H1 (cell line): ENCODE measurements around the gene IRF8. TPM values are rescaled to one million over a fixed set of nuclear protein-coding genes. Genes with fewer than 3 reads are reported as not detected.

Experiments
- CTCF ChIA-PET: fragments of 300-600 bp; sonication (Branson Sonifier 250); formaldehyde crosslinking; loops from one replicate; lab custom pipeline; 2021; ENCODE audit not compliant: partially characterized antibody; lab: Charles Lee
- POLR2A ChIA-PET: fragments of 300-600 bp; sonication (Branson Sonifier 250); formaldehyde crosslinking; loops from one replicate; lab custom pipeline; 2021; ENCODE audit warnings: inconsistent platforms; ENCODE audit not compliant: partially characterized antibody; lab: Charles Lee
- DNase-seq, 2 experiments: peaks; one replicate each; pipeline versions ENCODE4 v3.0.0 to v3.0.0-alpha.2; 2010 to 2022; ENCODE audit warnings: low spot score in 2 of 2, low read depth in 1 of 2, mixed read lengths in 1 of 2
- FAIRE-seq: peaks from 2 replicates; lab custom pipeline; 2011; peaks lifted over from hg19 to GRCh38; lab: Jason Lieb, UNC
- H2AFZ ChIP-seq: 2 replicates; pipeline ENCODE4 v1.8.1; 2012; ENCODE audit warnings: low read length, inconsistent platforms
- H2AK5ac ChIP-seq: 2 replicates; pipeline ENCODE4 v1.6.1; 2013; ENCODE audit warnings: low read depth, low read length
- H2BK120ac ChIP-seq: replicated peaks from 2 replicates; pipeline ENCODE3; 2013; ENCODE audit warnings: low read depth, low read length, inconsistent platforms
- H2BK12ac ChIP-seq: 2 replicates; pipeline ENCODE4 v1.6.1; 2013; ENCODE audit warnings: low read depth, low read length
- H2BK15ac ChIP-seq: 2 replicates; pipeline ENCODE4 v1.6.1; 2013; ENCODE audit warnings: low read length
- H2BK20ac ChIP-seq: 2 replicates; pipeline ENCODE4 v1.6.1; 2013; ENCODE audit warnings: low read length
- H2BK5ac ChIP-seq: 2 replicates; pipeline ENCODE4 v1.6.1; 2013; ENCODE audit warnings: low read depth, low read length
- H3K14ac ChIP-seq: 2 replicates; pipeline ENCODE4 v1.6.1; 2013; ENCODE audit warnings: inconsistent platforms; ENCODE audit not compliant: insufficient read length
- H3K18ac ChIP-seq: 2 replicates; pipeline ENCODE4 v1.6.1; 2013; ENCODE audit warnings: low read length; ENCODE audit errors: extremely low read depth
- H3K23ac ChIP-seq: 2 replicates; pipeline ENCODE4 v1.6.1; 2013; ENCODE audit warnings: inconsistent platforms; ENCODE audit not compliant: insufficient read length
- H3K23me2 ChIP-seq: 2 replicates; pipeline ENCODE4 v1.6.1; 2013; ENCODE audit warnings: low read depth, low read length
- H3K27ac ChIP-seq: 2 replicates; pipeline ENCODE4 v1.6.1; 2011; ENCODE audit warnings: low read depth, low read length, inconsistent platforms
- H3K27me3 ChIP-seq, 4 experiments: replicated peaks in 1 of 4; 1 replicate in 1 of 4; 2 replicates in 3 of 4; pipeline versions ENCODE4 v1.6.1 to v1.8.1; 2011 to 2013; ENCODE audit warnings: low read length in 3 of 4, mild to moderate bottlenecking in 3 of 4, inconsistent platforms in 2 of 4, mixed read lengths in 2 of 4, moderate library complexity in 1 of 4; ENCODE audit not compliant: control insufficient read depth in 3 of 4, insufficient read depth in 3 of 4; ENCODE audit errors: extremely low read depth in 1 of 4
- H3K36me3 ChIP-seq, 4 experiments: 2 replicates each; pipeline versions ENCODE4 v1.6.1 to v1.8.1; 2011 to 2013; ENCODE audit warnings: mild to moderate bottlenecking in 4 of 4, low read length in 3 of 4, moderate library complexity in 2 of 4, control low read depth in 1 of 4, inconsistent platforms in 1 of 4; ENCODE audit not compliant: insufficient read depth in 4 of 4, control insufficient read depth in 2 of 4
- H3K4ac ChIP-seq: replicated peaks from 2 replicates; pipeline ENCODE3; 2013; ENCODE audit warnings: low read length, low read depth, mixed read lengths, inconsistent platforms; ENCODE audit not compliant: insufficient read length
- H3K4me1 ChIP-seq, 4 experiments: replicated peaks in 1 of 4; 1 replicate in 1 of 4; 2 replicates in 3 of 4; pipeline versions ENCODE4 v1.6.1 to v1.8.1; 2011 to 2013; ENCODE audit warnings: low read length in 3 of 4, inconsistent platforms in 2 of 4, mixed read lengths in 1 of 4; ENCODE audit not compliant: insufficient read depth in 4 of 4, control insufficient read depth in 3 of 4
- H3K4me2 ChIP-seq, 2 experiments: 2 replicates each; pipeline versions ENCODE4 v1.6.1 to v1.8.1; 2011 to 2013; ENCODE audit warnings: low read depth in 2 of 2, low read length in 2 of 2, control low read depth in 1 of 2, inconsistent platforms in 1 of 2, mild to moderate bottlenecking in 1 of 2; ENCODE audit not compliant: insufficient read depth in 1 of 2
- H3K4me3 ChIP-seq, 4 experiments: fragments of 200-600, 300-600 bp in 1 of 4; sonication (generic), shearing (Covaris generic), sonication (Bioruptor Twin) in 1 of 4; 2 replicates each; pipeline versions ENCODE4 v1.5.1 to v1.8.1; 2011 to 2016; ENCODE audit warnings: low read length in 4 of 4, low read depth in 3 of 4, control low read depth in 2 of 4, inconsistent platforms in 2 of 4, mild to moderate bottlenecking in 2 of 4, mixed read lengths in 1 of 4, moderate library complexity in 1 of 4; ENCODE audit not compliant: insufficient read depth in 2 of 4; ENCODE audit errors: extremely low read depth in 1 of 4
- H3K56ac ChIP-seq: replicated peaks from 2 replicates; pipeline ENCODE3; 2013; ENCODE audit warnings: low read depth, mild to moderate bottlenecking, mixed read lengths, low read length, inconsistent platforms; ENCODE audit not compliant: insufficient read length
- H3K79me1 ChIP-seq: 2 replicates; pipeline ENCODE4 v1.6.1; 2013; ENCODE audit warnings: low read depth, low read length, control low read depth
- H3K79me2 ChIP-seq, 2 experiments: 2 replicates each; pipeline versions ENCODE4 v1.6.1 to v1.8.1; 2012 to 2013; ENCODE audit warnings: low read length in 2 of 2, mild to moderate bottlenecking in 2 of 2, inconsistent platforms in 1 of 2; ENCODE audit not compliant: insufficient read depth in 2 of 2, control insufficient read depth in 1 of 2
- H3K9ac ChIP-seq, 4 experiments: replicated peaks in 1 of 4; 1 replicate in 1 of 4; 2 replicates in 3 of 4; pipeline versions ENCODE4 v1.6.1 to v1.8.1; 2011 to 2013; ENCODE audit warnings: low read depth in 3 of 4, low read length in 3 of 4, control low read depth in 2 of 4, mild to moderate bottlenecking in 2 of 4, moderate library complexity in 2 of 4, inconsistent platforms in 1 of 4; ENCODE audit errors: extremely low read depth in 1 of 4
- H3K9me3 ChIP-seq, 2 experiments: 2 replicates each; pipeline versions ENCODE4 v1.6.1 to v1.8.1; 2012 to 2013; ENCODE audit warnings: mild to moderate bottlenecking in 2 of 2, moderate library complexity in 2 of 2, control low read depth in 1 of 2, inconsistent platforms in 1 of 2, low read depth in 1 of 2, low read length in 1 of 2, mixed read lengths in 1 of 2; ENCODE audit not compliant: insufficient read depth in 2 of 2
- H4K20me1 ChIP-seq, 2 experiments: replicated peaks in 1 of 2; 2 replicates each; pipeline versions ENCODE3 to v1.8.1; 2011 to 2013; ENCODE audit warnings: inconsistent platforms in 2 of 2, low read length in 2 of 2, mild to moderate bottlenecking in 1 of 2; ENCODE audit not compliant: insufficient read depth in 2 of 2, control insufficient read depth in 1 of 2
- H4K5ac ChIP-seq: 2 replicates; pipeline ENCODE4 v1.6.1; 2013; ENCODE audit warnings: low read length, low read depth, mixed read lengths, inconsistent platforms; ENCODE audit not compliant: insufficient read length
- H4K8ac ChIP-seq: 2 replicates; pipeline ENCODE4 v1.8.0; 2013; ENCODE audit warnings: mild to moderate bottlenecking, moderate library complexity, low read length, inconsistent platforms; ENCODE audit not compliant: insufficient read depth; ENCODE audit errors: extremely low read depth
- H4K91ac ChIP-seq: replicated peaks from 2 replicates; pipeline ENCODE3; 2013; ENCODE audit warnings: low read length, mixed read lengths, inconsistent platforms; ENCODE audit not compliant: insufficient read length
- CBX5 ChIP-seq: fragments of 300-800, 300-1000 bp; sonication (generic); IDR thresholded peaks from 2 replicates; pipeline ENCODE4 v1.7.1; 2016; ENCODE audit warnings: antibody characterized with exemption, low read length, low read depth
- CHD1 ChIP-seq: IDR thresholded peaks from 2 replicates; pipeline ENCODE4 v1.6.1; 2012; ENCODE audit warnings: low read depth, low read length, improper control_type of control experiment
- EP300 ChIP-seq, 2 experiments: IDR thresholded peaks; 1 replicate in 1 of 2; 2 replicates in 1 of 2; pipeline ENCODE4 v1.6.1; 2011 to 2012; ENCODE audit warnings: low read depth in 2 of 2, low read length in 2 of 2, mild to moderate bottlenecking in 2 of 2, borderline replicate concordance in 1 of 2, inconsistent platforms in 1 of 2, moderate library complexity in 1 of 2
- POU5F1 ChIP-seq: IDR thresholded peaks from 2 replicates; pipeline ENCODE4 v1.6.1; 2011; ENCODE audit warnings: low read depth, mild to moderate bottlenecking, low read length, moderate library complexity
- WGBS, 2 experiments: shearing (Covaris generic) in 1 of 2; methylation state at CpG; one replicate each; pipeline versions ENCODE4 v1.1.6 to v1.1.7; 2013 to 2015; ENCODE audit warnings: low lambda C conversion rate in 2 of 2, mixed read lengths in 2 of 2, inconsistent platforms in 1 of 2, low coverage in 1 of 2, missing lambda C conversion rate in 1 of 2; ENCODE audit not compliant: insufficient replicate concordance in 2 of 2, insufficient coverage in 1 of 2, insufficient read length in 1 of 2; ENCODE audit errors: extremely low coverage in 1 of 2, missing lambda C conversion rate in 1 of 2; 5-methylcytosine and 5-hydroxymethylcytosine counted together
- polyA plus RNA-seq, 7 experiments: library from polyadenylated mRNA; depleted of rRNA in 3 of 7; stranded (reverse) in 5 of 7; unstranded in 2 of 7; fragments of >200 nt in 5 of 7; fragments of 200-250 nt in 2 of 7; gene quantifications; 1 replicate in 5 of 7; 2 replicates in 1 of 7; 4 replicates in 1 of 7; pipeline versions ENCODE4 v1.2.1 to v1.2.3, GENCODE V29; 2011 to 2013; ENCODE audit warnings: missing spikeins in 2 of 7, mixed read lengths in 2 of 7
- total RNA-seq: library from RNA; stranded (reverse); fragmentation: NEBNext Ultra II Directional; extraction: Animal tissue kit (Norgen Biotek cat#: 25700); gene quantifications from 2 replicates; pipeline ENCODE4 v1.2.1, GENCODE V29; 2021

The IRF8 gene
- total and polyA plus RNA-seq, 2 of the 8 experiments (the other 6 are each of a cell fraction or from before 2014, with no cell fraction given) = 0.35 to 2.0 TPM

DNA sequence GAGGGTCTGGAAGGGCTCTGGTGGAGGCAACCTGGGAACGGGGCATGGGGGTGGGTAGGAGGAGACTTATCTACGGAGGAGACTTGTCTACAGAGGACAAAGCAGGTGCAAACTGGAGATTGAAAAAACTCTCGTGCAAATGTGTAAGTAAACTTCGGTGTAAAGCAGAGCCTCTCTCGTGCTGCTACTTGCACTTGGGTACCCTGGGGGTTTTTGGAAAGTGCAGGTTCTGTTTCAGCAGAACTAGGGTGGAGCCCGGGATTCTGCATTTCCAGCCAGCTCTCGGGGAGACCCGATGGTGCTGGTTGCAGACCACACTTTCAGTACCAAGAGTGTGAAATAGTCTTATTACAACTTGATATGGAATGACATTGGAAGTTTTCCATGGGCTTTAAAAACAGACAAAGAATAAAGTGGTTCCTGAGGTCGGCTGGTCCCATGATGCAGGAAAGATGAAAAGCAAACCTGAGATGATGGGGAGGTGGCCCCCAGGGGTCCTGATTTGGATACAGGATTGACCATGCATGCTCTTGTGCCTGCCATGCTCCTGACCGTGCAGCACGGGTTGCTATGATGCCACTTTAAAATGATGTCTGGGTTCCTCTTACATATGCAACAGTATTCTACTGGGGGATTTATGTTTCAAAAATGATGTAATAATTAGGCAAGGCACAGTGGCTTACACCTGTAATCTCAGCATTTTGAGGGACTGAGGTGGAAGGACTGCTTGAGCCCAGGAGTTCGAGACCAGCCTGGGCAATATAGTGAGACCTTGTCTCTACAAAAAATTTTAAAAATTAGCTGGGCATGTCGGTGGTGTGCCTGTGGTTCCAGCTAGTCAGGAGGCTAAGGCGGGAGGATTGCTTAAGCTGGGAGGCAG lies 69.3 kb downstream of the IRF8 start:
- Histone ChIP-seq H3K9me3 (peaks cover 3% of the 10 kb centered on the region in 2 experiments; a peak in 3 of 4 replicates), H3K4ac (no peak overlapping the region), H3K27me3 (no peaks in the 10 kb centered on the region), H4K5ac (no peak overlapping the region), H2AK5ac (no peak overlapping the region), H2BK20ac (no peak overlapping the region), H3K27ac (no peak overlapping the region), H3K23ac (no peak overlapping the region), H3K79me1 (no peaks in the 10 kb centered on the region), H3K79me2 (no peaks in the 10 kb centered on the region), H2BK15ac (no peak overlapping the region), H4K8ac (no peak overlapping the region), H3K23me2 (no peaks in the 10 kb centered on the region), H4K20me1 (no peaks in the 10 kb centered on the region), H2BK120ac (no peak overlapping the region), H2BK5ac (no peak overlapping the region), H2AFZ (no peak overlapping the region), H3K56ac (no peak overlapping the region), H2BK12ac (no peak overlapping the region), H3K4me2 (no peak overlapping the region), H3K18ac (no peak overlapping the region), H3K14ac (no peak overlapping the region), H3K4me1 (no peaks in the 10 kb centered on the region), H3K9ac (no peak overlapping the region), H4K91ac (no peak overlapping the region), H3K4me3 (no peak overlapping the region), H3K36me3 (no peaks in the 10 kb centered on the region)
- POLR2A ChIA-PET = no interaction called here
- DNase-seq = no peak
- WGBS, 2 experiments = 84% methylated on average over 14 of the region's 14 CpGs; no CpG with 5 or more reads in 1 of the 2 experiments
- TF ChIP-seq CBX5 (no peak), POU5F1 (no peak), EP300 (IDR thresholded peaks at IDR 0.05; ENCODE audit: borderline replicate concordance in 1 of 2, low read depth in 2 of 2, low read length in 2 of 2) (no peak), CHD1 (no peak)
- CTCF ChIA-PET = interaction anchor here (0.6 to 3.3 kb wide), 7 partner anchors 8 to 149 kb away, joined by 3 to 13 read pairs (median 4); no protein-coding TSS in a partner anchor
- FAIRE-seq = no peak
